IMR-90 (cell line): Measurements from ENCODE around the gene KCNC2. TPM values are rescaled to one million over a fixed set of nuclear protein-coding genes. Genes with fewer than 3 reads are reported as not detected.

Experiments used
- ATAC-seq: fragments of 200-7000 bp; cut with Tn5 transposase; 2 replicates; pipeline ENCODE4 v1.9.1; 2020; ENCODE audit warnings: low read depth, mild to moderate bottlenecking, moderate library complexity
- BruUV-seq: library from RNA; stranded (reverse); fragments of 400-500 nt; replicated peaks from 2 replicates; lab custom pipeline; 2021; lab: Mats Ljungman, UMichigan
- CTCF ChIA-PET: fragments of 300-600 bp; formaldehyde crosslinking; extraction: SDS; loops from one replicate; lab custom pipeline; 2021; ENCODE audit warnings: antibody characterized with exemption; lab: Yijun Ruan, JAX
- POLR2A ChIA-PET: fragments of 300-600 bp; sonication (Branson Sonifier 250); formaldehyde crosslinking; loops from one replicate; lab custom pipeline; 2022; ENCODE audit warnings: antibody characterized with exemption; ENCODE audit not compliant: unreplicated experiment; lab: Charles Lee
- DNase-seq: peaks from one replicate; pipeline ENCODE4 v3.0.0; 2013
- H2AFZ ChIP-seq: replicated peaks from 2 replicates; pipeline ENCODE3; 2013; ENCODE audit warnings: low read length, mild to moderate bottlenecking; ENCODE audit not compliant: poor library complexity
- H2AK5ac ChIP-seq: 2 replicates; pipeline ENCODE4 v1.6.1; 2013; ENCODE audit warnings: low read depth, low read length, inconsistent platforms
- H2AK9ac ChIP-seq: replicated peaks from 2 replicates; pipeline ENCODE3; 2013; ENCODE audit warnings: mild to moderate bottlenecking, low read depth, low read length, moderate library complexity; ENCODE audit not compliant: poor library complexity
- H2BK120ac ChIP-seq: 2 replicates; pipeline ENCODE4 v1.6.1; 2013; ENCODE audit warnings: low read depth, low read length, inconsistent platforms
- H2BK15ac ChIP-seq: 3 replicates; pipeline ENCODE4 v1.6.1; 2013; ENCODE audit warnings: low read depth, low read length, inconsistent platforms
- H2BK20ac ChIP-seq: 2 replicates; pipeline ENCODE4 v1.6.1; 2013; ENCODE audit warnings: low read depth, mild to moderate bottlenecking, inconsistent platforms, low read length, moderate library complexity
- H2BK5ac ChIP-seq: 2 replicates; pipeline ENCODE4 v1.6.1; 2013; ENCODE audit warnings: mild to moderate bottlenecking, low read depth, low read length, inconsistent platforms; ENCODE audit not compliant: poor library complexity, severe bottlenecking
- H3K14ac ChIP-seq: replicated peaks from 2 replicates; pipeline ENCODE4 v1.6.1; 2013; ENCODE audit warnings: low read depth, low read length, inconsistent platforms
- H3K18ac ChIP-seq: 2 replicates; pipeline ENCODE4 v1.6.1; 2013; ENCODE audit warnings: low read depth, low read length, control low read depth
- H3K23ac ChIP-seq: 2 replicates; pipeline ENCODE4 v1.6.1; 2013; ENCODE audit warnings: low read depth, low read length, inconsistent platforms
- H3K27ac ChIP-seq: 2 replicates; pipeline ENCODE4 v1.5.1; 2013; ENCODE audit warnings: mild to moderate bottlenecking, control low read depth, low read length; ENCODE audit not compliant: insufficient read depth
- H3K27me3 ChIP-seq: 2 replicates; pipeline ENCODE4 v1.6.1; 2013; ENCODE audit warnings: low read length; ENCODE audit not compliant: control insufficient read depth, insufficient read depth
- H3K36me3 ChIP-seq: 2 replicates; pipeline ENCODE4 v1.6.1; 2013; ENCODE audit warnings: low read length, mixed read lengths; ENCODE audit not compliant: control insufficient read depth, insufficient read depth
- H3K4ac ChIP-seq: 2 replicates; pipeline ENCODE4 v1.6.1; 2013; ENCODE audit warnings: low read depth, low read length, inconsistent platforms
- H3K4me1 ChIP-seq: 2 replicates; pipeline ENCODE4 v1.6.1; 2013; ENCODE audit warnings: low read length, mixed read lengths; ENCODE audit not compliant: control insufficient read depth, insufficient read depth
- H3K4me2 ChIP-seq: 2 replicates; pipeline ENCODE4 v1.6.1; 2013; ENCODE audit warnings: low read depth, mild to moderate bottlenecking, control low read depth, low read length, moderate library complexity
- H3K4me3 ChIP-seq: 2 replicates; pipeline ENCODE4 v1.5.1; 2013; ENCODE audit warnings: low read depth, mild to moderate bottlenecking, control low read depth, low read length, moderate library complexity; ENCODE audit not compliant: insufficient read depth
- H3K56ac ChIP-seq: 2 replicates; pipeline ENCODE4 v1.6.1; 2013; ENCODE audit warnings: low read length, inconsistent platforms; ENCODE audit not compliant: insufficient read depth; ENCODE audit errors: extremely low read depth
- H3K79me1 ChIP-seq, 2 experiments: 2 replicates each; pipeline ENCODE4 v1.6.1; 2013; ENCODE audit warnings: low read length in 2 of 2, inconsistent platforms in 1 of 2, low read depth in 1 of 2
- H3K9ac ChIP-seq: 2 replicates; pipeline ENCODE4 v1.6.1; 2013; ENCODE audit warnings: low read depth, low read length, control low read depth
- H3K9me1 ChIP-seq: 2 replicates; pipeline ENCODE4 v1.6.1; 2013; ENCODE audit warnings: low read length, inconsistent platforms; ENCODE audit not compliant: insufficient read depth
- H3K9me3 ChIP-seq: 2 replicates; pipeline ENCODE4 v1.6.1; 2013; ENCODE audit warnings: low read length; ENCODE audit not compliant: control insufficient read depth, insufficient read depth
- H4K20me1 ChIP-seq: 2 replicates; pipeline ENCODE4 v1.6.1; 2013; ENCODE audit warnings: low read length, inconsistent platforms; ENCODE audit not compliant: insufficient read depth
- H4K5ac ChIP-seq: 2 replicates; pipeline ENCODE4 v1.6.1; 2013; ENCODE audit warnings: mild to moderate bottlenecking, low read depth, low read length, control low read depth
- H4K8ac ChIP-seq, 2 experiments: 2 replicates each; pipeline ENCODE4 v1.6.1; 2013; ENCODE audit warnings: low read depth in 2 of 2, low read length in 2 of 2, control low read depth in 1 of 2, inconsistent platforms in 1 of 2
- H4K91ac ChIP-seq: 2 replicates; pipeline ENCODE4 v1.6.1; 2013; ENCODE audit warnings: low read depth, low read length, inconsistent platforms; ENCODE audit not compliant: insufficient read depth
- FOS ChIP-seq: fragments of 150-350 bp; IDR thresholded peaks from 2 replicates; pipeline ENCODE4 v1.6.1; 2016; ENCODE audit warnings: low read depth, low read length
- MAFK ChIP-seq: IDR thresholded peaks from 2 replicates; pipeline ENCODE4 v1.6.1; 2012; ENCODE audit warnings: low read depth, low read length, improper control_type of control experiment
- WGBS, 2 experiments: methylation state at CpG; one replicate each; pipeline versions ENCODE4 v1.1.5 to v1.1.7; 2013; ENCODE audit warnings: missing lambda C conversion rate in 2 of 2; ENCODE audit not compliant: insufficient read length in 1 of 2; ENCODE audit errors: extremely low coverage in 2 of 2; 5-methylcytosine and 5-hydroxymethylcytosine counted together
- dilution Hi-C: fragments of 300-500 bp; cut with HindIII; formaldehyde crosslinking; loops from one replicate; pipeline ENCODE4 v1.14.3; 2018; ENCODE audit warnings: low sequenced_read_pairs; ENCODE audit not compliant: unreplicated experiment
- in situ Hi-C: fragments of 300-500 bp; cut with MboI; formaldehyde crosslinking; loops from 3 replicates; pipeline ENCODE4 v1.14.3; 2019; ENCODE audit warnings: low sequenced_read_pairs, inconsistent platforms, mixed read lengths
- intact Hi-C: fragments of 100-400 bp; cut with micrococcal nuclease; formaldehyde crosslinking; loops from 2 replicates; pipeline ENCODE4 v1.10.0; 2022
- polyA plus RNA-seq, 3 experiments: library from polyadenylated mRNA; depleted of rRNA; stranded (reverse); fragments of >200 nt; gene quantifications; 2 replicates each; pipeline ENCODE4 v1.2.3, GENCODE V29; 2012; ENCODE audit warnings: low replicate concordance in 1 of 3
- total RNA-seq: library from RNA; depleted of rRNA; stranded (reverse); fragments of >200 nt; gene quantifications from 2 replicates; pipeline ENCODE4 v1.2.3, GENCODE V29; 2012

The KCNC2 gene
- total and polyA plus RNA-seq, 2 of the 4 experiments (the other 2 are of a cell fraction): not detected

DNA sequence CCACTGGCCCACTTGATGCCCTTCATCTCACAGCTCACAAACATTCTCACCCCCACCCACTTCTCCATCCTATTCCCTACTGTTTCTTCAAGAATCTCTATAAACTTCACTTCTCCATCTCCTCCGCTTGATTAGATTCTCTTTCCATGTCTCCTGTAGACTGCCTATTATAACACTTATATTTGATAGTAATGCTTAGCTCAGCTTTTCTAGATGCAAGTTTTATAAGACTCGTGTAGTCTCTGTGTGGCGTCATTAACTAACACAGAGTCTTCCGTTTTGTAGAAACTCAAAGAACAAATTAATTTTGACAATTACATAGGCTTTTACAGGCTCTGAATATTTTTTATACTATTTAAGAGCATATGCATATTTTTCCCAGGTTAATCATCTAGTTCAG, 25.7 kb downstream of the KCNC2 start:
- dilution Hi-C loops (no loop called here), in situ Hi-C loops (no loop called here), intact Hi-C loops (no loop called here)
- 100% methylated on average over 1 of the region's 4 CpGs; no CpG with 5 or more reads in 1 of the 2 experiments for WGBS, 2 experiments
- H2BK15ac ChIP-seq: no peak overlapping the region
- H3K27me3 ChIP-seq: peaks cover 5% of the 10 kb centered on the region
- no peak for DNase-seq
- H3K79me1 ChIP-seq: no peaks in the 10 kb centered on the region
- no peak overlapping the region for H4K8ac ChIP-seq
- ChIA-PET CTCF (no interaction called here), POLR2A (no interaction called here)
- BruUV-seq: no TSS peak
- no peak overlapping the region for H3K4ac ChIP-seq
- H3K14ac ChIP-seq: no peak overlapping the region
- H3K56ac ChIP-seq: no peak overlapping the region
- no peak for ATAC-seq
- TF ChIP-seq MAFK (peak; percentile 82), FOS (no peak)
- no peak overlapping the region for H3K9ac ChIP-seq
- H3K36me3 ChIP-seq: no peaks in the 10 kb centered on the region
- H2AK5ac ChIP-seq: no peak overlapping the region
- no peak overlapping the region for H2BK5ac ChIP-seq
- H4K91ac ChIP-seq: no peak overlapping the region
- H3K9me1 ChIP-seq: no peaks in the 10 kb centered on the region
- no peak overlapping the region for H2AFZ ChIP-seq
- no peaks in the 10 kb centered on the region for H3K9me3 ChIP-seq
- H3K23ac ChIP-seq: no peak overlapping the region
- H4K20me1 ChIP-seq: no peaks in the 10 kb centered on the region
- H3K4me3 ChIP-seq: no peak overlapping the region
- no peak overlapping the region for H3K4me2 ChIP-seq
- no peak overlapping the region for H3K18ac ChIP-seq
- no peak overlapping the region for H4K5ac ChIP-seq
- no peaks in the 10 kb centered on the region for H3K4me1 ChIP-seq
- no peak overlapping the region for H2BK120ac ChIP-seq
- H2AK9ac ChIP-seq: no peak overlapping the region
- no peak overlapping the region for H2BK20ac ChIP-seq
- no peak overlapping the region for H3K27ac ChIP-seq
